Measurements from ENCODE around the gene MAP1A.

DNA sequence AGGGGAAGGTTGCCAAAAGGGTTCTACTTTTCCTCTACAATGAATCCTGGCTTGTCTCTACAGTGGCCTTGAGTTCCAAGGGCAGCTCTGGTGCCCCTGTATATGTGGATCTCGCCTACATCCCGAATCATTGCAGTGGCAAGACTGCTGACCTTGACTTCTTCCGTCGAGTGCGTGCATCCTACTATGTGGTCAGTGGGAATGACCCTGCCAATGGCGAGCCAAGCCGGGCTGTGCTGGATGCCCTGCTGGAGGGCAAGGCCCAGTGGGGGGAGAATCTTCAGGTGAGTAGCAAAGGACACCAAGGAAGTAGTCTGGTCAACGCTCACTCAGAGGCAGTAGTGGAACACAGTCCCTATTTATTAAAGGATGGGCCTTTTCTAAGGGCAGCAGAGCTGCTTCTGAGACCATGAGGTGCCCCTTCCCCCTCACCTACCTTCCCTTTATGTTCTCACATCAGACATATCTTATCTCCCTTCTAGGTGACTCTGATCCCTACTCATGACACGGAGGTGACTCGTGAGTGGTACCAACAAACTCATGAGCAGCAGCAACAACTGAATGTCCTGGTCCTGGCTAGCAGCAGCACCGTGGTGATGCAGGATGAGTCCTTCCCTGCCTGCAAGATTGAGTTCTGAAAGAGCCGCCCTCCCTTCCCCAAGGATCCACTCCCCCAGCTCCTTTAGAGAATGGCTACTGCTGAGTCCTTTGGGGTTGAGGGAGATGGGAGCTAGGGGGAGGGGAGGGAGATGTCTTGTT, 12.4 kb downstream of the MAP1A start:
- TF ChIP-seq, protein P1, sequence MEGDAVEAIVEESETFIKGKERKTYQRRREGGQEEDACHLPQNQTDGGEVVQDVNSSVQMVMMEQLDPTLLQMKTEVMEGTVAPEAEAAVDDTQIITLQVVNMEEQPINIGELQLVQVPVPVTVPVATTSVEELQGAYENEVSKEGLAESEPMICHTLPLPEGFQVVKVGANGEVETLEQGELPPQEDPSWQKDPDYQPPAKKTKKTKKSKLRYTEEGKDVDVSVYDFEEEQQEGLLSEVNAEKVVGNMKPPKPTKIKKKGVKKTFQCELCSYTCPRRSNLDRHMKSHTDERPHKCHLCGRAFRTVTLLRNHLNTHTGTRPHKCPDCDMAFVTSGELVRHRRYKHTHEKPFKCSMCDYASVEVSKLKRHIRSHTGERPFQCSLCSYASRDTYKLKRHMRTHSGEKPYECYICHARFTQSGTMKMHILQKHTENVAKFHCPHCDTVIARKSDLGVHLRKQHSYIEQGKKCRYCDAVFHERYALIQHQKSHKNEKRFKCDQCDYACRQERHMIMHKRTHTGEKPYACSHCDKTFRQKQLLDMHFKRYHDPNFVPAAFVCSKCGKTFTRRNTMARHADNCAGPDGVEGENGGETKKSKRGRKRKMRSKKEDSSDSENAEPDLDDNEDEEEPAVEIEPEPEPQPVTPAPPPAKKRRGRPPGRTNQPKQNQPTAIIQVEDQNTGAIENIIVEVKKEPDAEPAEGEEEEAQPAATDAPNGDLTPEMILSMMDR (IDR thresholded peaks at IDR 0.05) = no peak
- no peak for TF ChIP-seq POLR2A (IDR thresholded peaks at IDR 0.05)
